ENCODE measurements around the gene CD4.

CD4 gene

DNA sequence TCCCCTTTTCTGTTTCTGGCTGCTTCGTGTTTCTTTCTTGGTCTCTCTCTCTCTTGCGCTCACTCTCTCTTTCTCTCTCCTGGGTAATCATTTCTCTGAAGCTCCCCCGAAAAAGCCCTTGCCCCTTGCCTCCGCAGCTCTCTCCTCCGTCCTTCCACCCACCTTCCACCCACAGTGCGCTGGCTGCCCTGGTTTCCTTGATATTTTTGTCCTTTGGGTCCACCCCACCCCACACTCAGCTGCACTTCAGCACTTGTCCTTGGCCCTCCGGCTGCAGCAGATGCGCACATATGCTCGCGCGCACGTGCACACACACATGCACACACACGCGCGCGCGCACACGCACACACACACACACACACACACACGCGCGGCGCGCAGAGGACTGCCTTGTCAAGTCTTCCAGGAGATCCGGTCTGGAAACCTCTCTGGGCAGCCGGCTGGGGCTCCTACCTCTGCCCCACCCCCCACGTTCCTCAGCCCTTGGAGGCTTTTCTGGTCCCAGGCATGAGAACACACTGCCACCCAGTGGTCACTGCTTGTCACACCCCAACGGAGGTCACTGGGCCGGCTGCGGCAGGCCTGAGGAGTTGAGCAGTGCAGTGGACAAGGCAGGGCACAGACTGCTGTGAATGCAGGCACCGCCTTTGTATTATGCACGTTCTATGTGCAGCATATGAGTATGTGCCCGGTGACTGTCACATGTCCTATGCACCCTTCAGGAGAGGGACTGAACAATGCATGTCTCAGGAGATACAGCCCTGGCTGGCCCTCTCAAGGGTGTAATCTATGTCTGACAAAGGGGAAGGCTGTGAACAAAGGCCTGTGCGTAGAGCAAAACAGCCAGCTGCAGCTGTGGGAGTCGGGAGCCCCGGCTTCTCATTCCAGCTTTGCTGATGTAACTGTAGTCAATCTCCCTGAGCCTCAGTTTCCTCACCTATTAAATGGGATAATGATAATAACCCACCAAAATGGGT, 10.5 kb upstream of the CD4 start (continued):
- TF ChIP-seq ZNF610 (tag by site-specific recombination; IDR thresholded peaks at IDR 0.05; ENCODE audit: borderline replicate concordance) (no peak), ZNF596 (tag by site-specific recombination; IDR thresholded peaks at IDR 0.05) (no peak), ZSCAN23 (tag by site-specific recombination; IDR thresholded peaks at IDR 0.05) (no peak), ZNF214 (tag by site-specific recombination; IDR thresholded peaks at IDR 0.05; ENCODE audit: borderline replicate concordance) (no peak), ZNF561 (tag by site-specific recombination; IDR thresholded peaks at IDR 0.05; ENCODE audit: borderline replicate concordance) (no peak), ZNF837 (tag by site-specific recombination; IDR thresholded peaks at IDR 0.05) (no peak), MYNN (tag by site-specific recombination; IDR thresholded peaks at IDR 0.05; ENCODE audit: borderline replicate concordance) (no peak), PRDM2 (tag by site-specific recombination; IDR thresholded peaks at IDR 0.05; ENCODE audit: borderline replicate concordance) (peak; percentile 95; the same call in 1 of the 2 replicates), ZNF624 (tag by site-specific recombination; IDR thresholded peaks at IDR 0.05) (no peak), ZNF280D (tag by site-specific recombination; IDR thresholded peaks at IDR 0.05) (no peak), ZNF473 (tag by site-specific recombination; IDR thresholded peaks at IDR 0.05) (no peak), HIC1 (tag by site-specific recombination; IDR thresholded peaks at IDR 0.05) (no peak), PRDM1 (tag by site-specific recombination; IDR thresholded peaks at IDR 0.05) (peak; percentile 98), ZNF335 (tag by site-specific recombination; conservative IDR thresholded peaks at IDR 0.05) (peak; percentile 99), ZNF248 (tag by site-specific recombination; IDR thresholded peaks at IDR 0.05) (no peak), ZNF639 (tag by site-specific recombination; IDR thresholded peaks at IDR 0.05) (peak; percentile 73), ZNF146 (tag by site-specific recombination; IDR thresholded peaks at IDR 0.05) (peak; percentile 3; the same call in 1 of the 2 replicates), ZBTB21 (tag by site-specific recombination; IDR thresholded peaks at IDR 0.05) (peak; percentile 54), GFI1B (tag by site-specific recombination; IDR thresholded peaks at IDR 0.05) (no peak; the same call in 1 of the 2 replicates), ZNF707 (tag by site-specific recombination; IDR thresholded peaks at IDR 0.05) (no peak), ZNF211 (tag by site-specific recombination; IDR thresholded peaks at IDR 0.05; ENCODE audit: low read depth) (no peak), EGR2 (tag by site-specific recombination; IDR thresholded peaks at IDR 0.05; ENCODE audit: low read depth) (peak; percentile 95), ZNF660 (tag by site-specific recombination; IDR thresholded peaks at IDR 0.05) (peak; percentile 80; the same call in 1 of the 2 replicates), OSR2 (tag by site-specific recombination; IDR thresholded peaks at IDR 0.05) (no peak)
